ENCODE measurements around the gene IGF1R. TPM values are rescaled to one million over a fixed set of nuclear protein-coding genes. Genes with fewer than 3 reads are reported as not detected.

The IGF1R gene
- total RNA-seq, 1 donor from 2014 or later = 62.7 TPM

- Histone ChIP-seq H3K27me3 (ENCODE audit: control insufficient read depth, insufficient read depth, low read length) (no peaks in the 10 kb centered on the region), H3K36me3 (ENCODE audit: control insufficient read depth, insufficient read depth, low read length) (no peaks in the 10 kb centered on the region), H3K4me3 (ENCODE audit: low read depth, low read length) (no peak overlapping the region)
- no peak for DNase-seq (ENCODE audit: low read depth)
- no peak for TF ChIP-seq CTCF (IDR thresholded peaks at IDR 0.05; ENCODE audit: insufficient read depth, low read length, poor library complexity, severe bottlenecking)
Measured at GRCh38 chr15:98643115-98643514, 5.2 kb upstream of the IGF1R start.

- no peak for DNase-seq (ENCODE audit: low read depth)
- Histone ChIP-seq H3K27me3 (ENCODE audit: control insufficient read depth, insufficient read depth, low read length) (no peaks in the 10 kb centered on the region), H3K4me3 (ENCODE audit: low read depth, low read length) (peak overlapping the region; percentile 81), H3K36me3 (ENCODE audit: control insufficient read depth, insufficient read depth, low read length) (no peaks in the 10 kb centered on the region)
- no peak for TF ChIP-seq CTCF (IDR thresholded peaks at IDR 0.05; ENCODE audit: insufficient read depth, low read length, poor library complexity, severe bottlenecking)
Measured at GRCh38 chr15:98646546-98647025, 1.8 kb upstream of the IGF1R start.

- no peak for DNase-seq (ENCODE audit: low read depth)
- TF ChIP-seq CTCF (IDR thresholded peaks at IDR 0.05; ENCODE audit: insufficient read depth, low read length, poor library complexity, severe bottlenecking) = no peak
- Histone ChIP-seq H3K36me3 (ENCODE audit: control insufficient read depth, insufficient read depth, low read length) (no peaks in the 10 kb centered on the region), H3K27me3 (ENCODE audit: control insufficient read depth, insufficient read depth, low read length) (no peaks in the 10 kb centered on the region), H3K4me3 (ENCODE audit: low read depth, low read length) (peak overlapping the region; percentile 81)
Measured at GRCh38 chr15:98647026-98647773, 1.1 kb upstream of the IGF1R start.

GRCh38 chr15:98648654-98649471 lies 524 bp downstream of the IGF1R start:
- DNase-seq (ENCODE audit: low read depth) = no peak
- no peaks in the 10 kb centered on the region for H3K27me3 ChIP-seq (ENCODE audit: control insufficient read depth, insufficient read depth, low read length)

More at GRCh38 chr15:98648654-98649471, 524 bp downstream of the IGF1R start:
- Histone ChIP-seq H3K4me3 (ENCODE audit: low read depth, low read length) (peak overlapping the region; percentile 85), H3K36me3 (ENCODE audit: control insufficient read depth, insufficient read depth, low read length) (no peaks in the 10 kb centered on the region)
- TF ChIP-seq CTCF (IDR thresholded peaks at IDR 0.05; ENCODE audit: insufficient read depth, low read length, poor library complexity, severe bottlenecking) = no peak
